ENCODE data around the gene SLC18B1.

Gene SLC18B1

DNA sequence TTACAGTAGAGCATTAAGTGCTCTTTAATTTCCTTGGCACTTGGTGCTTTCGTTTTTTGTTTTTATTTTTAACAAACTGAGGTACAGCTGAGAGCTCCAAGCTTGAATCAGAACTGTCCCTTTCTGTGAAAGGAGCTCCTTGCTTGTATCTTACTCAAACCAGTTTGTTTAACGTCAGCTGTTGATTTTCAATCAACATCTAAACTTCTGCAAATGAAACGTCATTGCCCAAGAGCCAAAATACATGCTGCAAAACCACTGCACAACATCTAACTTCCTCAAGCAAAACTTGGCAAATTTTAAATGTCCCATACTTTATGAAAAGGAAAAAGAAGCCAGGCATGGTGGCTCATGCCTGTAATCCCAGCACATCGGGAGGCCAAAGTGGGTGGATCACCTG lies 55.9 kb downstream of the SLC18B1 start:
- DNase-seq (ENCODE audit: low spot score), result no peak

DNA sequence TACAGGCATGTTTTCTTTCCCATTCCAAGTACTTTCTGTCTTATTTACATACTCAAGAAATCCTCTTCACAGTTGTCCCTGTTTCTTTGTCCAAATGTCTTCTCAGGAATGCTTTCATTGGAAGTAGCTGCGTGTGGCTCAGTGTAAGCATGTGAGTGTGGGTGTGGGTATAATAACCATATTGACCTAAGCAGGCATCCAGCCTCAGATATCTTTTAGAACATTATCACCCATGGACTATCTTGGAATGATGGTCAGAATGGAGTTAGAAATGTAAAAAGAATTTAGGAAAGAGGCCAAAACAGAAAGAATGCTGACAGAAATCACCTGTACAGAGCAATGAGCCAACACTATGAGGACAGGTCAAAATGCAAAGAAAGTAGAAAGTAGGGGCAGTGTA lies 57.2 kb downstream of the SLC18B1 start:
- no peak for DNase-seq (ENCODE audit: low spot score)

DNA sequence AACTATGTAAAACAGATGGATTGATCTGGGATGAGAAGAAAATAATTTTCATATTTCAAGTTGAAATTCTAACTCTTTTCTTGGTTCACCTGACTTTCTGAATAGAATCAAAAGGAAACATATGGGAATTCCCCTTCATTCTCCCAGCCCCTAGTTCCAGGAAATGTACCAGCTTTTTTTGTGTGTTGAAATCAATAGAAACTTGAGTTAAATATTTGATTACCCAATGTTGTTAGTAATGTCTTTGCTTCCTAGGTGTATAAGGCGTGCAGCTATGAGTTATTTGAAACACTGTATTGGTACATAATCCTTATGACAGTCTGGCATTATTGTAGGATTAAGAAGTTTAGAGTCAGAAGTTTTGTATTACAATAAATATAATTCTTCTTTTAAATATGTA lies 62.2 kb downstream of the SLC18B1 start:
- no peak for DNase-seq (ENCODE audit: low spot score)

DNA sequence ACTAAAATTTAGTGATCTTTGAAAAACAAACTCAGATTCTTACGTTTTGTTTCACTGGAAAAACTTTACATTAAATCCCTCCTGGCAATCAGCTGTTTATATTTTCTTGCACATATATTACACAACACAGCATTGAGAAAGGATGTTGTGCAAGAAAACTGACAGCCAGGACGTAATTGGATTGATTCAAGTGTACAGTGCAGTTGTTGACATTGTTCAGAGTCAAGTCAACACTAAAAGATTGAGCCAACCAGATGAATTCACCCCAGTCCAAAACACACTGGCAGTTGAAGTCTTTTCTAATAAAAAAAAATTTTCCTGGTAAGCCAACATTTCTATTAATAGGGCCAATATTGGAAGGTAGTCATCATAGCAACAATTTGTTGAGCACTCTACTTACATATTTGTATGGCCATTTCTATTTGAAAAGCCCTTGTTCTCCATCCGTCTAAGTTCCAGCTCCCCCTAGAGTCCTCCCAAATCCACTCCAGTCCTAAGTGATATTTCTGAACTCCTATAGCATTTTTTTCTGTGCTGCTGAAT lies 63.7 kb downstream of the SLC18B1 start:
- DNase-seq (ENCODE audit: low spot score), result no peak

DNA sequence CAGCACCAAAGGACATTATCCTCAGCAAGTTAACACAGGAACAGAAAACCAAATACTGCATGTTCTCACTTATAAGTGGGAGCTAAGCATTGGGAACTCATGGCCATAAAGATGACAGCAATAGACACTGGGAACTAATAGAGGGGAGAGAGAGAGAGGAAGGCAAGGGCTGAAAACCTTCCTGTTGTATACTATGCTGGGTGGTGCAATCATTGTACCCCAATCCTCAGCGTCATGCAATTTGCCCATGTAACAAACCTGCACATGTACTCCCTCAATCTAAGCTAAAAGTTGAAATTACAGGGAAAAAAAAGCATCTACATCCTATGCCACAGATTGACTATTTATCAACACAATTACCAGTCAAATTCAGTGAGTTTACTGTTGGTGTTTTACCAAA lies 64.6 kb downstream of the SLC18B1 start:
- DNase-seq (ENCODE audit: low spot score), result no peak

DNA sequence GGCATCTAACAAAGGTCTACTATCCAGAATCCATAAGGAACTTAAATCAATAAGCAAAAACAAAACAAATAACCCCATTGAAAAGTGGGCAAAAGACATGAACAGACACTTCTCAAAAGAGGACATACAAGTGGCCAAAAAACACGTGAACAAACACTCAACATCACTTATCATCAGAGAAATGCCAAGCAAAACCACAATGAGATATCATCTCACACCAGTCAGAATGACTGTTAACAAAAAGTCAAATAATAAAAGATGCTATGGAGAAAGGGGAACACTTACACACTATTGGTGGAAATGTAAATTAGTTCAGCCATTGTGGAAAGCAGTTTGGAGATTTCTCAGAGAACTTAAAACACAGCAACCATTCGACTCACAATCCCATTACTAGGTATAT lies 65.2 kb downstream of the SLC18B1 start:
- no peak for DNase-seq (ENCODE audit: low spot score)

DNA sequence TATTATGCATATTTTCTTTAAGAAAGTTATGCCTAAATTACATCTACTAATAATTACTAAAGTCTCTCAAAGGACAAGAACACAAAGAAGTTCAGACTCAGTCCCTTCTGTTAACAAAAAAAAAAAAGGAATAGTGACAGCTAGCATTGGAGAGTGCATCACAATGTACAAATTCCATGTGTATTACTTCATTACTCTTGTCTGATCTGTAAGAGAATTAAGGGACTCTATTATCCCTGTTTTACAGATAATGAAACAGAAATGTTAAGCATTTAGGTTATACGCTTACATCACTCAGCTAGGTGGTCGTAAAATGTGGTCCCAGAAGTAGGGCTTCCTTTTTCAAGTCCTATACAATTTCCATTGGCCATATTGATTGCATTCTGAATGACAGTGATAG lies 67.4 kb downstream of the SLC18B1 start:
- no peak for DNase-seq (ENCODE audit: low spot score)

DNA sequence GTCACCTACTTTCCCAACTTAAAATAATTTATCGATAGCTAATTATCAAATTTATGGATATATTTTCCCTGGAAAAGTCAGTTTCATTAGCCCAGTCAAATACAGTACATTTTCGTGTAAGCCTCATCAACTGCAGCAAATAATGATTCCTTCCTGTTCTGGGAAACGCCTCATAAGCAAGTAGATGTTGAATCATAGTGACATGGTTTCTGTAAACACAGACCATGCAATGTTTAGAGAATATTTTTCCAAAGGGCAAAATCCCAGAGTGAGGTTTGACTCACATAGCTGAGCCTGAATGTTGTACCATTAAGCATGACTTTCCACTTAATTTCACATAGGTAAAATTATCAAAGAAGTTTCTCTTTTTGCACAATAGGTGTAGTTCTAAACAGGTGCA lies 67.9 kb downstream of the SLC18B1 start:
- no peak for DNase-seq (ENCODE audit: low spot score)

DNA sequence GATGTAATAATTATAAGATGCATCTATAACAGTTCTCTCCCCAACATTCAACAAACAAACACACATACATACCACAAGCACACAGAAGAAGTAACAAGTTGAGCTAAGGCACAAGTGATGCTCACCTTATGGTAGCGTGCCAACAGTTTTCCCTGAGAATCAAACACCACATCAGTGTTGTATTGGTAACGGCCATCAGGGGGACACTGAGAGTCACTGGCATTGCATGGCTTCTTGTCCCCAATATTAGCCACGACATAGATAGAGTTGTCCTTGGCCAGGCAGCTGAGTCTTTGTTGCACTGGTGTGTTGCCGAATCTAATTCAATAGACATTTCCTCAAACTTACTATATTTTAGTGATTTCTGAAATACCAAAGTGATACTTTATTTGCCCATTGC lies 69.8 kb downstream of the SLC18B1 start:
- DNase-seq (ENCODE audit: low spot score), result no peak

DNA sequence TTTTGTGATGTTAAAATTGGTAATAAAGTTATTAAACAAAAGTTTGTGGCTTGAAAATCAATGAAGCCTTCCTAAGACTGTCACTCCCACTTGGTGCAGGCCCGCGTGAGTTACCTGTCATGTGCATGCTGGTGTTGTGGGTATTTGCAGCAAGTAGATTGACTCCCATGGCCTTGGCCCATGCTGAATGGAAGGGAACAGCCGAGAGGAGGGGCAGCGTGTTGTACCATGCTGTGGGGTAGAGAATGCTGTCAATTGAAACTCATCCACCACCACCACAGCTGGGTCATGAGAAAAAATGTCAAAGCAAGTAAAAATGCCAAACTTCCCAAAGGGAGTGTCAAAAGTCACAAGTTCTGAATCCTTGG lies 71.8 kb downstream of the SLC18B1 start:
- DNase-seq (ENCODE audit: low spot score), result no peak

DNA sequence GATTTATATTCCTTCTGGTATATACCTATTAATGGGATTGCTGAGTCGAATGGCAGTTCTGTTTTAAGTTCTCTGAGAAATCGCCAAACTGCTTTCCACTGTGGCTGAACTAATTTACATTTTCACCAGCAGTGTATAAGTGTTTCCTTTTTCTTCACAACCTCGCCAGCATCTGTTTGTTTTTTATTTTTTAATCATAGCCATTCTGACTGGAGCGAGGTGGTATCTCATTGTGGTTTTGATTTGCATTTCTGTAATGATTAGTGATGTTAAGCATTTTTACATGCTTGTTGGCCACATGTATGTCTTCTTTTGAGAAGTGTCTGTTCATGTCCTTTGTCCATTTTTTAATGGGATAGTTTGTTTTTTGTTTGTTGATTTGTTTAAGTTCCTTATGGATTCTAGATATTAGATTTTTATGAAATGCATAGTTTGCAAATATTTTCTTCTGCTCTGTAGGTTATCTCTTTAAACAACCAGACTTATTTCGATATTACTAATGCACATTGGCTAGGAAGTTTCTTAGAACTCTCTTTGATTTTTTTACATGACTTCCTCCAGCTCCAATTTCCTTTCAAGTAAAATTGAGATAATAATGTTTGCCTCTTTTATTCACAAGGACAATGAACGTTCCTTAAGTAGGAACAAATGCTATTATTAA lies 72.4 kb downstream of the SLC18B1 start:
- no peak for DNase-seq (ENCODE audit: low spot score)

DNA sequence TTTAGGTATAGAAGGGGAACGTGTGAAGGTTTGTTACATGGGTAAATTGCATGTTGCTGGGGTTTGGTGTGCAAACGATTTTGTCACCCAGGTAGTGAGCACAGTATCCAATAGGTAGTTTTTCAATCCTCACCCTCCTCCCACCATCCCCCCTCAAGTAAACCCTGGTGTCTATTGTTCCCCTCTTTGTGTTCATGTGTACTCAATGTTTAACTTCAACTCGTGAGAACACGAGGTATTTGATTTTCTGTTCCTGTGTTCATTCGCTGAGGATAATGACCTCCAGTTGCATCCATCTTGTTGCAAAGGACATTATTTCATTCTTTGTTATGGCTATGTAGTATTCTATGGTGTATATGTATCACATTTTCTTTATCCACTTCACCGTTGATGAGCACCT lies 73.0 kb downstream of the SLC18B1 start:
- DNase-seq (ENCODE audit: low spot score), result no peak

DNA sequence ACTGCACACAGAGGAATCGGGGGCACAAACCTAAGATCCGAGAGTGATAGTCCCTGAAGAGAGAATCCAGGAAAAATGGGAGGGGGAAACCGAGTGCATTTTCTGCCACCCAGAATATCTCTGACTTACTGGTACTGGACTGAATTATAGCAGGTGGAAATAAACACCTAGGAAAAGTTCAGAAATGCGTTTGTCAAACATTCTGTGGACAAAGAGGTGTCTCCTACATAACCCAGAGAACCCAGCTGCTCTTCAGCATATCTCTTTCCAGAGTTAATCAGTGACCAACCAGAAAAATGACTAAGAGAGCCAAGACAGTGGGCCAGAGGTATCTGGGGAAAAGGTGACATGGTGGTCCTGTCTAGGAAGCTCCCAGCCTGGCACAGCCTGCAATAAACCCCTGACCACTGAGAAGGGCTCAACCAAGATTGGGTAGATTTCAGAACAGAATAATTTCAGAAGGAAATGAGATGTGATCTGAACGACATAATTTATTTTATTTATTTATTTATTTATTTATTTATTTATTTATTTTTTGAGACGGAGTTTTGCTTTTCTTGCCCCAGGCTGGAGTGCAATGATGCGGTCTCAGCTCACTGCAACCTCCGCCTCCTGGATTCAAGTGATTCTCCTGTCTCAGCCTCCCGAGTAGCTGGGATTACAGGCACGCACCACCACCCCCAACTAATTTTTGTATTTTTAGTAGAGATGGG lies 78.5 kb downstream of the SLC18B1 start:
- DNase-seq (ENCODE audit: low spot score), result no peak

Measured in CD4-positive, alpha-beta T cell treated with Interleukin-15 for 4 hours (primary cell).